WTC11 (cell line): ENCODE measurements around the gene ADGRV1. TPM values are rescaled to one million over a fixed set of nuclear protein-coding genes. Genes with fewer than 3 reads are reported as not detected.

Experiments
- ATAC-seq: fragments of 200-7000 bp; cut with Tn5 transposase; 2 replicates; pipeline ENCODE4 v1.10.0; 2021; ENCODE audit warnings: mild to moderate bottlenecking, moderate library complexity
- CTCF ChIA-PET: fragments of 300-600 bp; sonication (Branson Sonifier 250); formaldehyde crosslinking; loops from one replicate; lab custom pipeline; 2021; ENCODE audit warnings: antibody characterized with exemption; lab: Charles Lee
- POLR2A ChIA-PET: fragments of 350-600 bp; sonication (Branson Sonifier 250); formaldehyde crosslinking; loops from one replicate; lab custom pipeline; 2021; ENCODE audit warnings: antibody characterized with exemption; lab: Charles Lee
- DNase-seq: peaks from one replicate; pipeline ENCODE4 v3.0.0; 2021; ENCODE audit warnings: low spot score
- H3K27ac Mint-ChIP-seq: 2 replicates; pipeline ENCODE4 v1.8.0; 2021; ENCODE audit warnings: mixed read lengths
- H3K27me3 Mint-ChIP-seq: 2 replicates; pipeline ENCODE4 v1.8.0; 2021; ENCODE audit warnings: low read depth, mild to moderate bottlenecking, moderate library complexity, mixed read lengths
- H3K36me3 Mint-ChIP-seq: 2 replicates; pipeline ENCODE4 v1.8.0; 2021; ENCODE audit warnings: mixed read lengths
- H3K4me1 Mint-ChIP-seq: 2 replicates; pipeline ENCODE4 v1.8.0; 2022; ENCODE audit warnings: mixed read lengths
- H3K4me3 Mint-ChIP-seq: 2 replicates; pipeline ENCODE4 v1.8.0; 2021; ENCODE audit warnings: mild to moderate bottlenecking, moderate library complexity, mixed read lengths
- H3K9me3 Mint-ChIP-seq: 2 replicates; pipeline ENCODE4 v1.8.0; 2021; ENCODE audit warnings: mixed read lengths
- ATF1 ChIP-seq: sonication (generic); formaldehyde crosslinking; IDR thresholded peaks from 2 replicates; pipeline ENCODE4 v1.8.1; 2023; ENCODE audit warnings: mild to moderate bottlenecking, moderate library complexity, missing genetic modification reagents
- CREM ChIP-seq: sonication (generic); formaldehyde crosslinking; IDR thresholded peaks from 2 replicates; pipeline ENCODE4 v1.8.1; 2022; ENCODE audit warnings: mild to moderate bottlenecking, missing genetic modification reagents, moderate library complexity
- ESRRA ChIP-seq: sonication (generic); formaldehyde crosslinking; IDR thresholded peaks from 2 replicates; pipeline ENCODE4 v1.8.1; 2022; ENCODE audit warnings: mild to moderate bottlenecking, missing genetic modification reagents, borderline replicate concordance
- NFATC4 ChIP-seq: fragments of 250-450 bp; sonication (Bioruptor Pico); IDR thresholded peaks from 2 replicates; pipeline ENCODE4 v1.9.0; 2021; ENCODE audit warnings: mild to moderate bottlenecking
- NR3C1 ChIP-seq: sonication (generic); formaldehyde crosslinking; conservative IDR thresholded peaks from 2 replicates; pipeline ENCODE4 v1.8.1; 2023; ENCODE audit warnings: low read depth, mild to moderate bottlenecking, missing genetic modification reagents
- PRRX2 ChIP-seq: fragments of 250-450 bp; sonication (Bioruptor Pico); IDR thresholded peaks from 2 replicates; pipeline ENCODE4 v1.8.0; 2021; ENCODE audit warnings: mild to moderate bottlenecking
- SMAD4 ChIP-seq: sonication (generic); formaldehyde crosslinking; IDR thresholded peaks from 2 replicates; pipeline ENCODE4 v1.8.0; 2022; ENCODE audit warnings: mild to moderate bottlenecking, missing genetic modification reagents
- TP53 ChIP-seq: sonication (generic); formaldehyde crosslinking; IDR thresholded peaks from 2 replicates; pipeline ENCODE4 v1.8.1; 2023; ENCODE audit warnings: mild to moderate bottlenecking, missing genetic modification reagents
- ZNF396 ChIP-seq: fragments of 250-450 bp; sonication (Bioruptor Pico); IDR thresholded peaks from 2 replicates; pipeline ENCODE4 v1.8.0; 2021; ENCODE audit warnings: mild to moderate bottlenecking, moderate library complexity, borderline replicate concordance
- ZNF423 ChIP-seq: fragments of 250-450 bp; sonication (Bioruptor Pico); IDR thresholded peaks from 2 replicates; pipeline ENCODE4 v2.1.2; 2022; ENCODE audit warnings: mild to moderate bottlenecking, moderate library complexity
- total RNA-seq: library from RNA; stranded (reverse); gene quantifications from 3 replicates; pipeline ENCODE4 v1.2.3, GENCODE V29; 2021
- TF ChIP-seq, protein P1 (sequence below): sonication (generic); formaldehyde crosslinking; IDR thresholded peaks from 2 replicates; pipeline ENCODE4 v1.8.0; 2022; ENCODE audit warnings: mild to moderate bottlenecking, missing genetic modification reagents
- TF ChIP-seq, protein P2 (sequence below): sonication (generic); formaldehyde crosslinking; conservative IDR thresholded peaks from 2 replicates; pipeline ENCODE4 v1.8.1; 2023; ENCODE audit warnings: mild to moderate bottlenecking, low read depth, missing genetic modification reagents, moderate library complexity
- TF ChIP-seq, protein P3 (sequence below): sonication (generic); formaldehyde crosslinking; IDR thresholded peaks from 2 replicates; pipeline ENCODE4 v1.8.0; 2023; ENCODE audit warnings: missing genetic modification reagents, mild to moderate bottlenecking, borderline replicate concordance
- TF ChIP-seq, protein P4 (sequence below): sonication (generic); formaldehyde crosslinking; IDR thresholded peaks from 2 replicates; pipeline ENCODE4 v1.8.0; 2022; ENCODE audit warnings: mild to moderate bottlenecking, missing genetic modification reagents
- TF ChIP-seq, protein P5 (sequence below): sonication (generic); formaldehyde crosslinking; IDR thresholded peaks from 2 replicates; pipeline ENCODE4 v1.8.1; 2023; ENCODE audit warnings: mild to moderate bottlenecking, missing genetic modification reagents, moderate library complexity

Gene ADGRV1
- total RNA-seq, 1 experiment from 2014 or later: 74.5 TPM

DNA sequence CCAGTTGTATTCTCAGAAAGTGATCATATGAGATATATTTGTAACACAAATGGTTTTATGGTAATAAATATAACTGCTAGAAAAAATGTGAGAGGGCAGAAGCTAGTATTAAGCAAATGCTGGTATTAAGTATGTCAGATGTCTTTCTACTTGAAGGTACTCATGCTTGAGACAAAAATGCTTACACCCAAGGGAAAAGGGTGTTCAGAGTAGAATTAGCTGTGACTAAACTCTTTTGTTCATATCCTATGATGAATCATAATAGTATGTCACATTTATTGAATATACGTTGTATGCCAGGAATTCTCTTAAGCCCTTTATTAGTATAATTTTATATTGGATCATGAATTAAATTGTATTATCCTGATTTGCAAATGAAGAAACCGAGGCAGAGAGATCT is 2.2 kb downstream of the ADGRV1 start:
- ATAC-seq: no peak
- ChIA-PET CTCF (no interaction called here), POLR2A (no interaction called here)
- Mint-ChIP-seq H3K9me3 (no peaks in the 10 kb centered on the region), H3K27me3 (no peaks in the 10 kb centered on the region), H3K4me1 (peaks cover 72% of the 10 kb centered on the region), H3K4me3 (peak overlapping the region; percentile 92), H3K36me3 (no peaks in the 10 kb centered on the region), H3K27ac (no peak overlapping the region)
- no peak for TF ChIP-seq NR3C1 (CRISPR knock-in tag)
- no peak for DNase-seq

DNA sequence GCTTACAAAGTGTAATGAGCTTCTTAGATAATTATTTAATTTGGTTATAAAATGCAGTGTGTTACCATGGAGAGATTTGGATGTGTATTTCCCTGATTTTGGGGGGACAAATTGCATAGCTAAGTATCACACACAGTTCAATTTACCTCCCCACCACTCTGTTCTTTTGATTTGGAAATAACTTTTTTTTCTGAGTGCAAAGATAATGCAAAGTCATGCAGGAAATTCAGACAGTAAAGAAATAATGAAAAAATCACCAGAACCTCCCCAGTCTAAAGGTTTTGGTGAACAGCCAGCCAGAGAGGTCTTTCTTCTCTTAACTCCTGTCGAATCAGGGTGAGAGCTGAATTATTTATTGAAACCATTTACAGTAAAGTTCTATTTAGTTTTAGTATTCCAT is 3.2 kb downstream of the ADGRV1 start:
- no peaks in the 10 kb centered on the region for H3K27me3 Mint-ChIP-seq
- DNase-seq: no peak
- no peak for TF ChIP-seq TP53 (CRISPR knock-in tag)
- no peak for TF ChIP-seq ZNF396 (CRISPR knock-in tag)
- TF ChIP-seq ATF1: no peak
- TF ChIP-seq, protein P1, sequence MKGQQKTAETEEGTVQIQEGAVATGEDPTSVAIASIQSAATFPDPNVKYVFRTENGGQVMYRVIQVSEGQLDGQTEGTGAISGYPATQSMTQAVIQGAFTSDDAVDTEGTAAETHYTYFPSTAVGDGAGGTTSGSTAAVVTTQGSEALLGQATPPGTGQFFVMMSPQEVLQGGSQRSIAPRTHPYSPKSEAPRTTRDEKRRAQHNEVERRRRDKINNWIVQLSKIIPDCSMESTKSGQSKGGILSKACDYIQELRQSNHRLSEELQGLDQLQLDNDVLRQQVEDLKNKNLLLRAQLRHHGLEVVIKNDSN (CRISPR knock-in tag): no peak
- TF ChIP-seq ZNF423: no peak
- no peak for TF ChIP-seq PRRX2 (CRISPR knock-in tag)
- TF ChIP-seq, protein P2, sequence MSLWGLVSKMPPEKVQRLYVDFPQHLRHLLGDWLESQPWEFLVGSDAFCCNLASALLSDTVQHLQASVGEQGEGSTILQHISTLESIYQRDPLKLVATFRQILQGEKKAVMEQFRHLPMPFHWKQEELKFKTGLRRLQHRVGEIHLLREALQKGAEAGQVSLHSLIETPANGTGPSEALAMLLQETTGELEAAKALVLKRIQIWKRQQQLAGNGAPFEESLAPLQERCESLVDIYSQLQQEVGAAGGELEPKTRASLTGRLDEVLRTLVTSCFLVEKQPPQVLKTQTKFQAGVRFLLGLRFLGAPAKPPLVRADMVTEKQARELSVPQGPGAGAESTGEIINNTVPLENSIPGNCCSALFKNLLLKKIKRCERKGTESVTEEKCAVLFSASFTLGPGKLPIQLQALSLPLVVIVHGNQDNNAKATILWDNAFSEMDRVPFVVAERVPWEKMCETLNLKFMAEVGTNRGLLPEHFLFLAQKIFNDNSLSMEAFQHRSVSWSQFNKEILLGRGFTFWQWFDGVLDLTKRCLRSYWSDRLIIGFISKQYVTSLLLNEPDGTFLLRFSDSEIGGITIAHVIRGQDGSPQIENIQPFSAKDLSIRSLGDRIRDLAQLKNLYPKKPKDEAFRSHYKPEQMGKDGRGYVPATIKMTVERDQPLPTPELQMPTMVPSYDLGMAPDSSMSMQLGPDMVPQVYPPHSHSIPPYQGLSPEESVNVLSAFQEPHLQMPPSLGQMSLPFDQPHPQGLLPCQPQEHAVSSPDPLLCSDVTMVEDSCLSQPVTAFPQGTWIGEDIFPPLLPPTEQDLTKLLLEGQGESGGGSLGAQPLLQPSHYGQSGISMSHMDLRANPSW (CRISPR knock-in tag): no peak
- TF ChIP-seq, protein P3, sequence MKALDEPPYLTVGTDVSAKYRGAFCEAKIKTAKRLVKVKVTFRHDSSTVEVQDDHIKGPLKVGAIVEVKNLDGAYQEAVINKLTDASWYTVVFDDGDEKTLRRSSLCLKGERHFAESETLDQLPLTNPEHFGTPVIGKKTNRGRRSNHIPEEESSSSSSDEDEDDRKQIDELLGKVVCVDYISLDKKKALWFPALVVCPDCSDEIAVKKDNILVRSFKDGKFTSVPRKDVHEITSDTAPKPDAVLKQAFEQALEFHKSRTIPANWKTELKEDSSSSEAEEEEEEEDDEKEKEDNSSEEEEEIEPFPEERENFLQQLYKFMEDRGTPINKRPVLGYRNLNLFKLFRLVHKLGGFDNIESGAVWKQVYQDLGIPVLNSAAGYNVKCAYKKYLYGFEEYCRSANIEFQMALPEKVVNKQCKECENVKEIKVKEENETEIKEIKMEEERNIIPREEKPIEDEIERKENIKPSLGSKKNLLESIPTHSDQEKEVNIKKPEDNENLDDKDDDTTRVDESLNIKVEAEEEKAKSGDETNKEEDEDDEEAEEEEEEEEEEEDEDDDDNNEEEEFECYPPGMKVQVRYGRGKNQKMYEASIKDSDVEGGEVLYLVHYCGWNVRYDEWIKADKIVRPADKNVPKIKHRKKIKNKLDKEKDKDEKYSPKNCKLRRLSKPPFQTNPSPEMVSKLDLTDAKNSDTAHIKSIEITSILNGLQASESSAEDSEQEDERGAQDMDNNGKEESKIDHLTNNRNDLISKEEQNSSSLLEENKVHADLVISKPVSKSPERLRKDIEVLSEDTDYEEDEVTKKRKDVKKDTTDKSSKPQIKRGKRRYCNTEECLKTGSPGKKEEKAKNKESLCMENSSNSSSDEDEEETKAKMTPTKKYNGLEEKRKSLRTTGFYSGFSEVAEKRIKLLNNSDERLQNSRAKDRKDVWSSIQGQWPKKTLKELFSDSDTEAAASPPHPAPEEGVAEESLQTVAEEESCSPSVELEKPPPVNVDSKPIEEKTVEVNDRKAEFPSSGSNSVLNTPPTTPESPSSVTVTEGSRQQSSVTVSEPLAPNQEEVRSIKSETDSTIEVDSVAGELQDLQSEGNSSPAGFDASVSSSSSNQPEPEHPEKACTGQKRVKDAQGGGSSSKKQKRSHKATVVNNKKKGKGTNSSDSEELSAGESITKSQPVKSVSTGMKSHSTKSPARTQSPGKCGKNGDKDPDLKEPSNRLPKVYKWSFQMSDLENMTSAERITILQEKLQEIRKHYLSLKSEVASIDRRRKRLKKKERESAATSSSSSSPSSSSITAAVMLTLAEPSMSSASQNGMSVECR: no peak
- TF ChIP-seq ESRRA: no peak
- TF ChIP-seq NFATC4 (CRISPR knock-in tag): no peak
- no peak for TF ChIP-seq SMAD4 (CRISPR knock-in tag)
- TF ChIP-seq, protein P4, sequence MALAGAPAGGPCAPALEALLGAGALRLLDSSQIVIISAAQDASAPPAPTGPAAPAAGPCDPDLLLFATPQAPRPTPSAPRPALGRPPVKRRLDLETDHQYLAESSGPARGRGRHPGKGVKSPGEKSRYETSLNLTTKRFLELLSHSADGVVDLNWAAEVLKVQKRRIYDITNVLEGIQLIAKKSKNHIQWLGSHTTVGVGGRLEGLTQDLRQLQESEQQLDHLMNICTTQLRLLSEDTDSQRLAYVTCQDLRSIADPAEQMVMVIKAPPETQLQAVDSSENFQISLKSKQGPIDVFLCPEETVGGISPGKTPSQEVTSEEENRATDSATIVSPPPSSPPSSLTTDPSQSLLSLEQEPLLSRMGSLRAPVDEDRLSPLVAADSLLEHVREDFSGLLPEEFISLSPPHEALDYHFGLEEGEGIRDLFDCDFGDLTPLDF (CRISPR knock-in tag): no peak
- TF ChIP-seq, protein P5, sequence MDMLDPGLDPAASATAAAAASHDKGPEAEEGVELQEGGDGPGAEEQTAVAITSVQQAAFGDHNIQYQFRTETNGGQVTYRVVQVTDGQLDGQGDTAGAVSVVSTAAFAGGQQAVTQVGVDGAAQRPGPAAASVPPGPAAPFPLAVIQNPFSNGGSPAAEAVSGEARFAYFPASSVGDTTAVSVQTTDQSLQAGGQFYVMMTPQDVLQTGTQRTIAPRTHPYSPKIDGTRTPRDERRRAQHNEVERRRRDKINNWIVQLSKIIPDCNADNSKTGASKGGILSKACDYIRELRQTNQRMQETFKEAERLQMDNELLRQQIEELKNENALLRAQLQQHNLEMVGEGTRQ: no peak
- TF ChIP-seq CREM (CRISPR knock-in tag): no peak
- peaks cover 2% of the 10 kb centered on the region for H3K36me3 Mint-ChIP-seq
- peak overlapping the region; percentile 81 for H3K27ac Mint-ChIP-seq
- peaks cover 3% of the 10 kb centered on the region for H3K9me3 Mint-ChIP-seq
- ATAC-seq: no peak
- H3K4me3 Mint-ChIP-seq: peak overlapping the region; percentile 46
- POLR2A ChIA-PET: no interaction called here
- CTCF ChIA-PET: interaction anchor here (1.0 kb wide), 1 partner anchor 43 kb away, joined by 4 read pairs; no protein-coding TSS in a partner anchor
- peaks cover 66% of the 10 kb centered on the region for H3K4me1 Mint-ChIP-seq
